Measurements from ENCODE around the gene TUSC1. TPM values are rescaled to one million over a fixed set of nuclear protein-coding genes. Genes with fewer than 3 reads are reported as not detected.

Gene TUSC1
- total RNA-seq, 1 donor from 2014 or later = 45.7 TPM

GRCh38 chr9:25654417-25654816, 23.8 kb downstream of the TUSC1 start:
- no peak for TF ChIP-seq CTCF (IDR thresholded peaks at IDR 0.05)
- Histone ChIP-seq H3K36me3 (no peaks in the 10 kb centered on the region), H3K27ac (no peak overlapping the region), H3K9me3 (no peaks in the 10 kb centered on the region), H3K4me1 (no peaks in the 10 kb centered on the region), H3K4me3 (no peak overlapping the region), H3K27me3 (no peaks in the 10 kb centered on the region)
- DNase-seq (ENCODE audit: low spot score in 2 of 2) = no peak
- intact Hi-C loops (cut with DNase I) = no loop called here

GRCh38 chr9:25648116-25648515, 30.1 kb downstream of the TUSC1 start:
- TF ChIP-seq CTCF (IDR thresholded peaks at IDR 0.05) = no peak
- no peak overlapping the region for H3K27ac ChIP-seq

GRCh38 chr9:25636026-25636425, 42.2 kb downstream of the TUSC1 start:
- no peak for TF ChIP-seq CTCF (IDR thresholded peaks at IDR 0.05)
- intact Hi-C loops (cut with DNase I) = no loop called here

More at GRCh38 chr9:25648116-25648515, 30.1 kb downstream of the TUSC1 start:
- H3K9me3 ChIP-seq = no peaks in the 10 kb centered on the region
- DNase-seq (ENCODE audit: low spot score in 2 of 2) = no peak
- H3K36me3 ChIP-seq = no peaks in the 10 kb centered on the region
- intact Hi-C loops (cut with DNase I) = no loop called here
- H3K27me3 ChIP-seq = no peaks in the 10 kb centered on the region
- H3K4me1 ChIP-seq = no peaks in the 10 kb centered on the region
- no peak overlapping the region for H3K4me3 ChIP-seq

GRCh38 chr9:25629231-25629630, 49.0 kb downstream of the TUSC1 start:
- Histone ChIP-seq H3K9me3 (no peaks in the 10 kb centered on the region), H3K27me3 (no peaks in the 10 kb centered on the region), H3K4me3 (no peak overlapping the region), H3K4me1 (no peaks in the 10 kb centered on the region), H3K36me3 (no peaks in the 10 kb centered on the region), H3K27ac (no peak overlapping the region)
- DNase-seq (ENCODE audit: low spot score in 2 of 2) = no peak
- TF ChIP-seq CTCF (IDR thresholded peaks at IDR 0.05) = no peak
- intact Hi-C loops (cut with DNase I) = loop anchor here (10.0 kb wide), 1 partner anchor 86 kb away; no protein-coding TSS in a partner anchor

More at GRCh38 chr9:25636026-25636425, 42.2 kb downstream of the TUSC1 start:
- Histone ChIP-seq H3K36me3 (no peaks in the 10 kb centered on the region), H3K9me3 (no peaks in the 10 kb centered on the region), H3K4me3 (no peak overlapping the region), H3K4me1 (no peaks in the 10 kb centered on the region), H3K27ac (no peak overlapping the region), H3K27me3 (no peaks in the 10 kb centered on the region)
- no peak for DNase-seq (ENCODE audit: low spot score in 2 of 2)
